ENCODE data around the gene CKS1B.

The CKS1B gene

GRCh38 chr1:155011004-155011416, 36.5 kb downstream of the CKS1B start:
- no peak for TF ChIP-seq REST (IDR thresholded peaks at IDR 0.05; ENCODE audit: insufficient read depth in 1 of 2, low read depth in 2 of 2, low read length in 2 of 2)

GRCh38 chr1:155011437-155012025, 37.0 kb downstream of the CKS1B start:
- TF ChIP-seq TAF1 (IDR thresholded peaks at IDR 0.05; ENCODE audit: borderline replicate concordance, insufficient read depth, low read length), result no peak
- no peak for TF ChIP-seq SIN3A (IDR thresholded peaks at IDR 0.05; ENCODE audit: borderline replicate concordance, insufficient read depth, low read length)
- TF ChIP-seq FOXP2 (optimal IDR thresholded peaks at IDR 0.05; ENCODE audit: borderline replicate concordance, extremely low read depth, extremely low read length, insufficient read depth), result no peak
- no peak for TF ChIP-seq REST (IDR thresholded peaks at IDR 0.05; ENCODE audit: insufficient read depth in 1 of 2, low read depth in 2 of 2, low read length in 2 of 2)
- TF ChIP-seq POLR2AphosphoS5 (IDR thresholded peaks at IDR 0.05; ENCODE audit: low read depth, low read length), result no peak

GRCh38 chr1:155012026-155012546, 37.6 kb downstream of the CKS1B start:
- no peak for TF ChIP-seq FOXP2 (optimal IDR thresholded peaks at IDR 0.05; ENCODE audit: borderline replicate concordance, extremely low read depth, extremely low read length, insufficient read depth)
- TF ChIP-seq SIN3A (IDR thresholded peaks at IDR 0.05; ENCODE audit: borderline replicate concordance, insufficient read depth, low read length), result no peak
- TF ChIP-seq TAF1 (IDR thresholded peaks at IDR 0.05; ENCODE audit: borderline replicate concordance, insufficient read depth, low read length), result no peak
- TF ChIP-seq REST (IDR thresholded peaks at IDR 0.05; ENCODE audit: insufficient read depth in 1 of 2, low read depth in 2 of 2, low read length in 2 of 2), result no peak
- no peak for TF ChIP-seq POLR2AphosphoS5 (IDR thresholded peaks at IDR 0.05; ENCODE audit: low read depth, low read length)

GRCh38 chr1:155012776-155013602, 38.5 kb downstream of the CKS1B start:
- TF ChIP-seq FOXP2 (optimal IDR thresholded peaks at IDR 0.05; ENCODE audit: borderline replicate concordance, extremely low read depth, extremely low read length, insufficient read depth) (no peak), SIN3A (IDR thresholded peaks at IDR 0.05; ENCODE audit: borderline replicate concordance, insufficient read depth, low read length) (no peak), POLR2AphosphoS5 (IDR thresholded peaks at IDR 0.05; ENCODE audit: low read depth, low read length) (no peak), REST (IDR thresholded peaks at IDR 0.05; ENCODE audit: insufficient read depth in 1 of 2, low read depth in 2 of 2, low read length in 2 of 2) (no peak), TAF1 (IDR thresholded peaks at IDR 0.05; ENCODE audit: borderline replicate concordance, insufficient read depth, low read length) (no peak)
